B cell (primary cell): ENCODE data around the gene GGT1. TPM values are rescaled to one million over a fixed set of nuclear protein-coding genes. Genes with fewer than 3 reads are reported as not detected.

Source experiments
- ATAC-seq: fragments of 200-7000 bp; cut with Tn5 transposase; one replicate; pipeline ENCODE4 v1.10.0; 2021; ENCODE audit warnings: low read depth, mild to moderate bottlenecking, moderate number of reproducible peaks, moderate library complexity
- CTCF ChIA-PET: fragments of 350-600 bp; sonication (Branson Sonifier 250); formaldehyde crosslinking; loops from one replicate; lab custom pipeline; 2021; ENCODE audit warnings: antibody characterized with exemption, inconsistent platforms; lab: Charles Lee
- POLR2A ChIA-PET: fragments of 350-600 bp; sonication (Branson Sonifier 250); formaldehyde crosslinking; loops from one replicate; lab custom pipeline; 2021; ENCODE audit warnings: antibody characterized with exemption; lab: Charles Lee
- DNase-seq: peaks from one replicate; pipeline ENCODE4 v3.0.0; 2013
- H2AFZ ChIP-seq: 2 replicates; pipeline ENCODE4 v1.6.1; 2012; ENCODE audit warnings: mild to moderate bottlenecking, low read depth, low read length; ENCODE audit not compliant: insufficient read depth, poor library complexity, severe bottlenecking
- H3K27ac ChIP-seq, 2 donors: 1 replicate in 1 of 2; 2 replicates in 1 of 2; pipeline ENCODE4 v1.5.1; 2012 to 2013; ENCODE audit warnings: low read length in 2 of 2, mild to moderate bottlenecking in 2 of 2, moderate library complexity in 1 of 2
- H3K27me3 ChIP-seq, 4 experiments: fragments of 200-600 bp in 1 of 4; sonication (generic) in 1 of 4; replicated peaks in 1 of 4; 1 replicate in 2 of 4; 2 replicates in 2 of 4; pipeline versions ENCODE4 v1.6.1 to v1.7.0; 2013 to 2016; ENCODE audit warnings: low read length in 3 of 4, mild to moderate bottlenecking in 2 of 4, mixed read lengths in 1 of 4, moderate library complexity in 1 of 4; ENCODE audit not compliant: insufficient read depth in 4 of 4, control insufficient read depth in 3 of 4; ENCODE audit errors: control extremely low read depth in 1 of 4
- H3K36me3 ChIP-seq, 2 experiments: replicated peaks in 1 of 2; 1 replicate in 1 of 2; 2 replicates in 1 of 2; pipeline versions ENCODE4 v1.6.1 to v1.7.1; 2013; ENCODE audit warnings: low read length in 1 of 2; ENCODE audit not compliant: insufficient read depth in 2 of 2, control insufficient read depth in 1 of 2; ENCODE audit errors: control extremely low read depth in 1 of 2, extremely low read depth in 1 of 2
- H3K4me1 ChIP-seq, 2 donors: fragments of 200-600 bp in 1 of 2; sonication (generic) in 1 of 2; 1 replicate in 1 of 2; 2 replicates in 1 of 2; pipeline versions ENCODE4 v1.5.1 to v1.6.1; 2013 to 2017; ENCODE audit warnings: low read length in 2 of 2; ENCODE audit not compliant: control insufficient read depth in 2 of 2, insufficient read depth in 2 of 2
- H3K4me2 ChIP-seq: replicated peaks from 2 replicates; pipeline ENCODE3; 2012; ENCODE audit warnings: mild to moderate bottlenecking, low read depth, low read length; ENCODE audit not compliant: poor library complexity, severe bottlenecking
- H3K4me3 ChIP-seq, 5 experiments: fragments of 200-600 bp in 1 of 5; sonication (generic) in 1 of 5; 1 replicate in 3 of 5; 2 replicates in 2 of 5; pipeline versions ENCODE4 v1.5.1 to v1.7.0; 2011 to 2016; ENCODE audit warnings: low read length in 4 of 5, mild to moderate bottlenecking in 4 of 5, low read depth in 2 of 5, control low read depth in 1 of 5, moderate library complexity in 1 of 5; ENCODE audit not compliant: insufficient read depth in 1 of 5; ENCODE audit errors: control extremely low read depth in 1 of 5, extremely low read depth in 1 of 5
- H3K79me2 ChIP-seq: fragments of 200-600 bp; sonication (generic); one replicate; pipeline ENCODE4 v1.6.0; 2016; ENCODE audit warnings: low read length; ENCODE audit not compliant: control insufficient read depth, insufficient read depth
- H3K9ac ChIP-seq: fragments of 200-600 bp; sonication (generic); 2 replicates; pipeline ENCODE4 v1.6.1; 2017; ENCODE audit warnings: mild to moderate bottlenecking, low read length, moderate library complexity
- H3K9me3 ChIP-seq, 3 donors: one replicate each; pipeline versions ENCODE4 v1.6.1 to v1.7.1; 2013; ENCODE audit warnings: low read length in 2 of 3; ENCODE audit not compliant: control insufficient read depth in 2 of 3, insufficient read depth in 1 of 3; ENCODE audit errors: control extremely low read depth in 1 of 3
- H4K20me1 ChIP-seq: 2 replicates; pipeline ENCODE4 v1.6.0; 2012; ENCODE audit warnings: mild to moderate bottlenecking, low read length; ENCODE audit not compliant: insufficient read depth, control insufficient read depth, poor library complexity, severe bottlenecking
- H3K27ac Mint-ChIP-seq: one replicate; pipeline ENCODE4 v1.8.0; 2021; ENCODE audit warnings: mixed read lengths
- H3K27me3 Mint-ChIP-seq: one replicate; pipeline ENCODE4 v1.8.0; 2021; ENCODE audit warnings: mixed read lengths
- H3K4me1 Mint-ChIP-seq: one replicate; pipeline ENCODE4 v1.8.0; 2021; ENCODE audit warnings: mixed read lengths
- H3K4me3 Mint-ChIP-seq: one replicate; pipeline ENCODE4 v1.8.0; 2021; ENCODE audit warnings: mixed read lengths
- H3K9me3 Mint-ChIP-seq: one replicate; pipeline ENCODE4 v1.8.0; 2022; ENCODE audit warnings: mixed read lengths; ENCODE audit not compliant: insufficient read depth
- EZH2 ChIP-seq: IDR thresholded peaks from 2 replicates; pipeline ENCODE4 v1.6.1; 2012; ENCODE audit warnings: borderline replicate concordance, low read depth, mild to moderate bottlenecking, moderate library complexity, low read length; ENCODE audit not compliant: insufficient read depth, poor library complexity, severe bottlenecking
- WGBS: methylation state at CpG from one replicate; pipeline ENCODE4 v1.1.5; 2013; ENCODE audit warnings: missing lambda C conversion rate; ENCODE audit not compliant: insufficient coverage; 5-methylcytosine and 5-hydroxymethylcytosine counted together
- intact Hi-C: fragments of 100-400 bp; cut with micrococcal nuclease; formaldehyde crosslinking; loops from one replicate; pipeline ENCODE4 v1.10.0; 2022
- polyA plus RNA-seq: library from polyadenylated mRNA; depleted of rRNA; stranded (reverse); fragments of >200 nt; gene quantifications from 2 replicates; pipeline ENCODE4 v1.2.3, GENCODE V29; 2012
- total RNA-seq, 2 donors: library from RNA; stranded (reverse); fragments of 120-200 nt in 1 of 2; gene quantifications; 1 replicate in 1 of 2; 2 replicates in 1 of 2; pipeline versions ENCODE4 v1.2.3 to v1.2.4, GENCODE V29; 2013 to 2022
- TF ChIP-seq, protein P1 (sequence below): fragments of 200-600 bp; IDR thresholded peaks from one replicate; pipeline ENCODE4 v1.8.0; 2022; ENCODE audit warnings: antibody characterized with exemption, mild to moderate bottlenecking

GGT1 gene
- total and polyA plus RNA-seq, 2 donors (not counting 1 experiment from before 2014, with no cell fraction given): 7.8 to 22.1 TPM

DNA sequence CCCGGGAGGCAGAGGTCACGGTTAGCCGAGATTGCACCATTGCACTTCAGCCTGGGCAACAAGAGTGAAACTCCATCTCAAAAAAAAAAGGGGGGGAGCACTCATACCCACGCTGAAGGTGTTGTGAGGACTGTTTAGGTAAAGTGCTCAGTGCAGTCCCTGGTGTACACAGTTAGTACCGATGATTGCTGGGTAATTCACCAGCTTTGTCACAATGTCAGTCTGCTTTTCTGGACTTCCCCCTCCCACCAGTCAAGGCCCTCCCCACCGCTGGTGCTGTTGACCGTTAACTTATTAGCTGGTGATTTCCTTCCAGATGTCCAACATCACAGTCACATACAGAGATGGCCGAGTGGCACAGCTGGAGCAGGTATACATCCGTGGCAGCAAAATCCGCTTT is 35.3 kb upstream of the GGT1 start:
- peaks cover 46% of the 10 kb centered on the region for H3K79me2 ChIP-seq
- peaks cover 80% of the 10 kb centered on the region for H4K20me1 ChIP-seq
- no peaks in the 10 kb centered on the region for H3K27me3 ChIP-seq
- H3K9me3 Mint-ChIP-seq: no peaks in the 10 kb centered on the region
- CTCF ChIA-PET: no interaction called here
- TF ChIP-seq, protein P1, sequence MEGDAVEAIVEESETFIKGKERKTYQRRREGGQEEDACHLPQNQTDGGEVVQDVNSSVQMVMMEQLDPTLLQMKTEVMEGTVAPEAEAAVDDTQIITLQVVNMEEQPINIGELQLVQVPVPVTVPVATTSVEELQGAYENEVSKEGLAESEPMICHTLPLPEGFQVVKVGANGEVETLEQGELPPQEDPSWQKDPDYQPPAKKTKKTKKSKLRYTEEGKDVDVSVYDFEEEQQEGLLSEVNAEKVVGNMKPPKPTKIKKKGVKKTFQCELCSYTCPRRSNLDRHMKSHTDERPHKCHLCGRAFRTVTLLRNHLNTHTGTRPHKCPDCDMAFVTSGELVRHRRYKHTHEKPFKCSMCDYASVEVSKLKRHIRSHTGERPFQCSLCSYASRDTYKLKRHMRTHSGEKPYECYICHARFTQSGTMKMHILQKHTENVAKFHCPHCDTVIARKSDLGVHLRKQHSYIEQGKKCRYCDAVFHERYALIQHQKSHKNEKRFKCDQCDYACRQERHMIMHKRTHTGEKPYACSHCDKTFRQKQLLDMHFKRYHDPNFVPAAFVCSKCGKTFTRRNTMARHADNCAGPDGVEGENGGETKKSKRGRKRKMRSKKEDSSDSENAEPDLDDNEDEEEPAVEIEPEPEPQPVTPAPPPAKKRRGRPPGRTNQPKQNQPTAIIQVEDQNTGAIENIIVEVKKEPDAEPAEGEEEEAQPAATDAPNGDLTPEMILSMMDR: no peak
- no peak for TF ChIP-seq EZH2
- no peak overlapping the region for H3K27ac Mint-ChIP-seq
- H3K9me3 ChIP-seq: no peaks in the 10 kb centered on the region
- no peak overlapping the region for H3K4me3 Mint-ChIP-seq
- peaks cover 8% of the 10 kb centered on the region in 2 donors for H3K4me1 ChIP-seq
- no peak overlapping the region for H2AFZ ChIP-seq
- no peak overlapping the region for H3K4me3 ChIP-seq
- no peak overlapping the region for H3K4me2 ChIP-seq
- ATAC-seq (no peak), DNase-seq (no peak)
- POLR2A ChIA-PET: no interaction called here
- peaks cover 21 to 74% of the 10 kb centered on the region in 2 experiments for H3K36me3 ChIP-seq
- no peak overlapping the region for H3K9ac ChIP-seq
- H3K27ac ChIP-seq: no peak overlapping the region
- H3K27me3 Mint-ChIP-seq: no peaks in the 10 kb centered on the region
- intact Hi-C loops: no loop called here
- peaks cover 26% of the 10 kb centered on the region for H3K4me1 Mint-ChIP-seq
- 90% methylated on average over 9 of the region's 10 CpGs for WGBS

DNA sequence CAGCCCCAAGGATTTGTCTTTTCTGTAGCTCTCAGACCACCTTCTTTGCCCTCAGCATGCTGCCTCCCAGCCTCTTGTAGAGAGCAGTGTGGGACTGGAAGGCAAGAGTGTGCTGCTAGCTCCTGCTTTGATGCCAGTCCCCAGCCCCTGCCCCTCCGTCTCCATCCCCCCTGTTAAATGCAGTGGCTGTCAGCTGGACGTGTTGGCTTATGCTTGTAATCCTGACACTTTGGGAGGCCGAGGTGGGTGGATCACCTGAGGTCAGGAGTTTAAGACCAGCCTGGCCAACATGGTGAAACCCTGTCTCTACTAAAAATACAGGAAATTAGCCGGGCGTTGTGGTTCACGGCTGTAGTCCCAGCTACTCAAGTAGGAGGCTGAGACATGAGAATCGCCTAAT is 31.7 kb upstream of the GGT1 start:
- no peak overlapping the region for H3K9ac ChIP-seq
- Mint-ChIP-seq H3K4me1 (peaks cover 4% of the 10 kb centered on the region), H3K27me3 (no peaks in the 10 kb centered on the region), H3K9me3 (no peaks in the 10 kb centered on the region), H3K27ac (no peak overlapping the region), H3K4me3 (no peak overlapping the region)
- no peak overlapping the region for H2AFZ ChIP-seq
- H3K27me3 ChIP-seq: no peaks in the 10 kb centered on the region
- 97% methylated on average over 5 of the region's 7 CpGs for WGBS
- no peaks in the 10 kb centered on the region for H3K9me3 ChIP-seq
- peaks cover 20 to 68% of the 10 kb centered on the region in 2 experiments for H3K36me3 ChIP-seq
- TF ChIP-seq, protein P1: no peak
- no peak for TF ChIP-seq EZH2
- no peak for DNase-seq
- H3K27ac ChIP-seq: no peak overlapping the region
- no peak overlapping the region for H3K4me2 ChIP-seq
- ATAC-seq: no peak
- H3K4me1 ChIP-seq: no peaks in the 10 kb centered on the region
- H3K4me3 ChIP-seq: no peak overlapping the region
- intact Hi-C loops: no loop called here
- peaks cover 10% of the 10 kb centered on the region for H3K79me2 ChIP-seq
- CTCF ChIA-PET: no interaction called here
- H4K20me1 ChIP-seq: peaks cover 46% of the 10 kb centered on the region
- POLR2A ChIA-PET: interaction anchor here (0.7 kb wide), 1 partner anchor 19 kb away, joined by 3 read pairs; no protein-coding TSS in a partner anchor
